Activated CD4-positive, alpha-beta T cell treated with anti-CD3 and anti-CD28 coated beads, Interleukin-2, amount 10 ng/mL, durations not matched to agents 7 days and 5 days (primary cell): ENCODE results near the gene HABP2. TPM values are rescaled to one million over a fixed set of nuclear protein-coding genes. Genes with fewer than 3 reads are reported as not detected.

Experiments used
- CTCF ChIA-PET: fragments of 350-600 bp; sonication (Branson Sonifier 250); formaldehyde crosslinking; loops from one replicate; lab custom pipeline; 2021; ENCODE audit warnings: antibody characterized with exemption; lab: Charles Lee
- POLR2A ChIA-PET: fragments of 350-600 bp; sonication (Branson Sonifier 250); formaldehyde crosslinking; loops from one replicate; lab custom pipeline; 2021; ENCODE audit warnings: antibody characterized with exemption; lab: Charles Lee
- DNase-seq: peaks from one replicate; pipeline ENCODE4 v3.0.0-alpha.2; 2020
- H3K27ac Mint-ChIP-seq: one replicate; pipeline ENCODE4 v1.8.0; 2021; ENCODE audit warnings: mild to moderate bottlenecking, moderate library complexity, mixed read lengths
- H3K27me3 Mint-ChIP-seq: one replicate; pipeline ENCODE4 v1.8.0; 2021; ENCODE audit warnings: mixed read lengths
- H3K36me3 Mint-ChIP-seq: one replicate; pipeline ENCODE4 v1.8.0; 2021; ENCODE audit warnings: low read depth, mixed read lengths
- H3K4me1 Mint-ChIP-seq: one replicate; pipeline ENCODE4 v1.8.0; 2021; ENCODE audit warnings: mixed read lengths
- H3K4me3 Mint-ChIP-seq: one replicate; pipeline ENCODE4 v1.8.0; 2021; ENCODE audit warnings: mild to moderate bottlenecking, moderate library complexity, mixed read lengths
- H3K9me3 Mint-ChIP-seq: one replicate; pipeline ENCODE4 v1.8.0; 2021; ENCODE audit warnings: mixed read lengths
- total RNA-seq, 2 experiments: library from RNA; stranded (reverse); gene quantifications; one replicate each; pipeline ENCODE4 v1.2.3, GENCODE V29; 2021

HABP2 gene
- total RNA-seq, 2 experiments from 2014 or later, result not detected

DNA sequence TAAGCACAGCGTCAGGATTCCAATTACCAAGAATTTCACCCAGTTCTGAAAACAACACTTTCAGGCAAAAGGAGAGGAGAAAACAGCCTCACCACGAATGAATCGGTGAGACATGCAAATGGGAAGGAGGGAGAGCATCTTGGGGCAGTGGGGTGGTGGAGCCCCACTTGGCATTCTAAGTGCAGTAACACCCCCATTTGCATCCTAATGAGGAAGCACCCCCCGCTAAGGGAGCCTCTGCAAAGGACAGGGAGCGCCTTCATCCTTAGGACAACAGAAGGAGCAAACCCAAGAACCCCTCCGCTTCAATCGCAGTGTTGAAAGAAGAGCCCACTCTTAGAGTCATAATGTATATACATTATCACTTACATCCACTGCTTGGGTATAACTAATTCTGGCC is 64.2 kb downstream of the HABP2 start:
- Mint-ChIP-seq H3K4me3 (no peak overlapping the region), H3K36me3 (no peaks in the 10 kb centered on the region), H3K27me3 (peaks cover 30% of the 10 kb centered on the region), H3K4me1 (no peaks in the 10 kb centered on the region), H3K27ac (no peak overlapping the region), H3K9me3 (no peaks in the 10 kb centered on the region)
- DNase-seq, result no peak
- CTCF ChIA-PET, result no interaction called here
- POLR2A ChIA-PET, result no interaction called here

GRCh38 chr10:113618338-113618737 is 65.5 kb downstream of the HABP2 start:
- CTCF ChIA-PET, result no interaction called here
- Mint-ChIP-seq H3K27me3 (peaks cover 37% of the 10 kb centered on the region), H3K9me3 (no peaks in the 10 kb centered on the region)

DNA sequence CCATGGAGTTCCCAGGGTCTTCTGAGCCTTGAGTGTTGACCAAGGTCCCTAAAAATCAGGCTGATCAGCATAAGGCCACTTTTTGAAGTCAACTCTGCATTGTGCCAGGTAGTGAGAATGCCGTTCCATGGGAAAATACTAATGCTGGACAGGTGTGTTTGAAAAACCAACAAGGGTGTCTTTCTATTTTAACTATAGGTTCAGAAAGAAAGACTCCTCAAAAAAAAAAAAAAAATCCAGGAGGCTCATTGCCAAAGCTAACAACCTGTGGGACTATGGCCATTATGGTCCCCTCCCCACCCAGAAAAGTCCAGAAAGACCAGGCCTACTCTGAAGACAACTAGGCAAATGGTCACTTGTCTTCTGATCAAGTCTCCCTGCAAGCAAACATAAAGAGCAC is 66.5 kb downstream of the HABP2 start:
- ChIA-PET POLR2A (no interaction called here), CTCF (no interaction called here)
- Mint-ChIP-seq H3K4me1 (no peaks in the 10 kb centered on the region), H3K27me3 (peaks cover 37% of the 10 kb centered on the region), H3K36me3 (no peaks in the 10 kb centered on the region), H3K9me3 (no peaks in the 10 kb centered on the region), H3K27ac (no peak overlapping the region), H3K4me3 (no peak overlapping the region)
- DNase-seq, result no peak

More at GRCh38 chr10:113618338-113618737, 65.5 kb downstream of the HABP2 start:
- H3K36me3 Mint-ChIP-seq, result no peaks in the 10 kb centered on the region
- POLR2A ChIA-PET, result no interaction called here
- no peak for DNase-seq
- no peak overlapping the region for H3K27ac Mint-ChIP-seq
- H3K4me3 Mint-ChIP-seq, result no peak overlapping the region
- H3K4me1 Mint-ChIP-seq, result no peaks in the 10 kb centered on the region

DNA sequence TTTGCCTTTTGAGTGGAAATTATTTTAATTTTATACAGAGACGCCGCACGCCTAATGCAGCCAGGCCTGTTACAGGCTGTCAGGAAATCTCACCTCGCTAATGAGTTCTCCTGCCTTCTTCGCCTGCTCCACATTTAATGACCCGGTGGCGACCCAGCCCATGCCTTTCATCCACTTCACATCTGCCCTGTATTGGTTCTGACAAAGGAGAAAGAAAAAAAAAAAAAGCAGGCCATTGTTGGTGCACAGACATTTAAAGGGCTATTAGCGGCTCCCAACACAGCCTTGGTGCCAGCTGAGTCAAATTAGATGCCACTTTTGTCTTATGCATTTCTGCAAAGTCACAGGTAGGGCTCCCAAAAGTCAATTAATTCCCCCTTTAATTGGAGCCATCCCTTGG is 67.7 kb downstream of the HABP2 start:
- no peaks in the 10 kb centered on the region for H3K9me3 Mint-ChIP-seq
- peaks cover 36% of the 10 kb centered on the region for H3K27me3 Mint-ChIP-seq
- no peak overlapping the region for H3K4me3 Mint-ChIP-seq
- no peak overlapping the region for H3K27ac Mint-ChIP-seq
- ChIA-PET POLR2A (no interaction called here), CTCF (interaction anchor here (1.1 kb wide), 1 partner anchor 36 kb away, joined by 3 read pairs; no protein-coding TSS in a partner anchor)
- no peak for DNase-seq
- no peaks in the 10 kb centered on the region for H3K36me3 Mint-ChIP-seq
- H3K4me1 Mint-ChIP-seq, result no peaks in the 10 kb centered on the region

DNA sequence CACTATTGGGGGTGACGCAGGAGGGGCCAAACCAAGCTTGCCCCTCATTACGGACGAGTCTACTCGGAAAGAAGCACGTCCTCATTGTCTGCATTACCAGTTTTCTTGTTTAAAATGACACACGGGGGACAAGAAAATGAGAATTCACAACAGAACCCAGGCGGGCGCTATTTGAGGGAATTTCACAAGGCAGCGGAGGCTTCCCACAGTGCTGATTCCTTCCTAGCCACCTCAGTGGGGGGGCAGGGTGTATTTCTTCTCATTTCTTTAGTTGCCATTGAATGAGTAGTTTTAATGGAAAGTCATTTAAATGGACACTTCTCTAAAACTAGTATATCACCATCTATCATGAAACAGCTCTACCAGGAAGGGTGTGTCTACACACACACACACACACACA is 68.1 kb downstream of the HABP2 start:
- POLR2A ChIA-PET, result no interaction called here
- DNase-seq, result no peak
- CTCF ChIA-PET, result interaction anchor here (1.1 kb wide), 1 partner anchor 36 kb away, joined by 3 read pairs; no protein-coding TSS in a partner anchor
- Mint-ChIP-seq H3K27ac (no peak overlapping the region), H3K4me3 (no peak overlapping the region), H3K27me3 (peaks cover 32% of the 10 kb centered on the region), H3K4me1 (no peaks in the 10 kb centered on the region), H3K36me3 (no peaks in the 10 kb centered on the region), H3K9me3 (no peaks in the 10 kb centered on the region)

DNA sequence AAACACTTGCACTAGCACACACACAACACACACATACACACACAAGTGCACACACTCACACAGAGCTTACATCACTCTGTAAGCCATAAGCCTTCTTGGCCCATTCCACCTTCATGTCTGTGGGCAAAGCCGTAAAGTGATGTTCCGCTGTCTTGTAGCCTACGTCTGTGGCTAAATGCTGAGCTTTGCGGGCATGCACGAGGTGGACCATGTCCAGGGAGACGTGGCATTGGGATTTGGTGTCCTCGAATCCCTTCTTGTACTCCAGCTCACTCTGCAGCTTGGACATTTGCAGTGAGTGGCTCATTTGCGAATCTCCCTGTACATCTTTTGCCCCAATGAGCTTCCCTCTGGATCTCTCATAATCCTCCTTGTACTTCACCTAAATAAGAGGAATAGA is 68.9 kb downstream of the HABP2 start:
- Mint-ChIP-seq H3K4me1 (no peaks in the 10 kb centered on the region), H3K4me3 (no peak overlapping the region), H3K27me3 (peaks cover 25% of the 10 kb centered on the region), H3K27ac (no peak overlapping the region), H3K9me3 (no peaks in the 10 kb centered on the region), H3K36me3 (no peaks in the 10 kb centered on the region)
- ChIA-PET CTCF (no interaction called here), POLR2A (no interaction called here)
- DNase-seq, result no peak

- H3K9me3 Mint-ChIP-seq, result no peaks in the 10 kb centered on the region
- POLR2A ChIA-PET, result no interaction called here
These were observed 70.0 kb downstream of the HABP2 start for GRCh38 chr10:113622831-113623230.

DNA sequence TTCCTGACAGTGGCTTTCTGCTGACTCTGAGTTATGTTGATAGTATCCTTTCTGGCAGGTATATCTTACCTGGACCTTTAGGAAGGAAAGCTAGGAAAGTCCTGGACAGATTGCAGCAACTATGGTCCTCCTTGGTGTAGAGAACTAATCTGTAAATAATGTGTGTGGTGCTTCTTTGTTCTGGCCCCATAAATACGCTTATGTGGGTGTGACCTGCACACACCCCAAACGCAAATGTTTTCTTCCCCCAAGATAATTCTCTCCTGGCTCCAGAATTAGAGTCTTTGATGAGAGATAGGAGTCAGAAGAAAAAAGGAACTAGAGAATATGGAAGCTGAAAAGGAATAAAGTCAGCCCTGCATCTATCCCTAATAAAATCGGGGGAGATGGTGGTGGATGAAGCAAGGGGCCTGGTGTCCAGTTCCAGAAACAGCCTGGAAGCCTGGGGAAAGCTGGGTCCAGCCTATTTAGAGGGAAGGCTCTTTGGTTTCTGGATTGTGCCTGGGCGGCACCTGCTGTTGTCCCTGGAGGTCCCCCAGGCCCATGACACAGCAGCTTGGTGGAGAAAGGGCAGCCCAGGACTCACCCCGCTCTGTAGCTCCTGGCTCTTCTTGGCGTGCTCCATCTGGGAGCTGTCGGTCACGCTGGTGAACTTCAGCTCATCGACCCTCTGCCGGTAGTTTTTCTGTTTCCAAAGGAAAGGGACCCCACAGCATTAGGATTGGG is 72.8 kb downstream of the HABP2 start:
- ChIA-PET POLR2A (no interaction called here), CTCF (no interaction called here)
- H3K9me3 Mint-ChIP-seq, result no peaks in the 10 kb centered on the region
- H3K4me3 Mint-ChIP-seq, result no peak overlapping the region
- no peaks in the 10 kb centered on the region for H3K36me3 Mint-ChIP-seq
- no peaks in the 10 kb centered on the region for H3K4me1 Mint-ChIP-seq
- no peak for DNase-seq
- H3K27ac Mint-ChIP-seq, result no peak overlapping the region
- H3K27me3 Mint-ChIP-seq, result peaks cover 17% of the 10 kb centered on the region

More at GRCh38 chr10:113622831-113623230, 70.0 kb downstream of the HABP2 start:
- Mint-ChIP-seq H3K4me3 (no peak overlapping the region), H3K36me3 (no peaks in the 10 kb centered on the region), H3K27ac (no peak overlapping the region), H3K4me1 (no peaks in the 10 kb centered on the region), H3K27me3 (peaks cover 19% of the 10 kb centered on the region)
- CTCF ChIA-PET, result no interaction called here
- no peak for DNase-seq

DNA sequence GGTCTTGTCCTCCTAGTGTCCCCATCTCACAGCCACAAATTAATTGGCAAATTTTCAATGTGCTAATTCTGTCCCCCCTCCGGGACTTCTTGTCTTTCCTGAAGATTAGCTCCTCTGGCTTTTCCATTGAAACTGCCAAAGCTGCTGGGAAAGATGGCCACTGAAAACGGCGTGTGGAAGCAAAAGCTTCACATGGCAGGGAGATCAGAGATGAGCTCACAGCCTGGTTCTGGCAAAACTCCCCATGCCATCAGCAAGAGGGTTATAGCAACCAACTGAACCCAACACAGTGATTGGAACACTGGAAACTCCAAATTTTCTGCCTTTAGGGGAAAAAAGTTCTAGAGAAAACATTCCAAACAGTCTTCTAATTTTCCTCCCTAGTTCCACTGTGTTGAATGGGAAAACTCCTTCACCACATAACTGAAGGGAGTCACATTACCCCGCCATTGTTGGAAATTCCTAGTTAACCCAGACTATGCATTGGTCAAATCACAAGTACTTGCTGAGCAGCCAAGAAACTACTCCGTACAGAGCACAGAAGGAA is 74.0 kb downstream of the HABP2 start:
- H3K36me3 Mint-ChIP-seq, result no peaks in the 10 kb centered on the region
- POLR2A ChIA-PET, result no interaction called here
- no peaks in the 10 kb centered on the region for H3K9me3 Mint-ChIP-seq
- H3K27me3 Mint-ChIP-seq, result peaks cover 17% of the 10 kb centered on the region
- no peak for DNase-seq
- no peak overlapping the region for H3K4me3 Mint-ChIP-seq
- H3K27ac Mint-ChIP-seq, result no peak overlapping the region
- H3K4me1 Mint-ChIP-seq, result no peaks in the 10 kb centered on the region
- CTCF ChIA-PET, result no interaction called here

DNA sequence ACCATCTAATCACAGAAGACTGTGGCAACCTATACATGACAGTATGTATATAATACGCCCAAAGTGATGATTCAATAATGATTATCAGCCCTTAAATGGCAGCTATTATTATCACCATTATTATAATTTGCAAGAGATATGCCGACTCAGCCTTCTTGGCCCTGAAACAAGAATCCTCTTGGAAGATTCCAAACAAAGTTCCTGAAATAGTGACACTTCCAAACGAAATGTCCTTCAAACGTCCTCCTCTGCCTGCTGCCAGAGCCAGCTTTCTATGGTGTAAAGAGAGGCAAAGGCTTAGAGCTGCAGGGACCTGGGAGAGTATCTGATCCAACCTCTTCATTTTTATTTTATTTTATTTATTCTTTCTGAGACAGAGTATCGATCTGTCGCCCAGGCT is 75.0 kb downstream of the HABP2 start:
- no peak for DNase-seq
- CTCF ChIA-PET, result interaction anchor here (0.5 kb wide), 1 partner anchor 878 kb away, joined by 3 read pairs; no protein-coding TSS in a partner anchor
- POLR2A ChIA-PET, result no interaction called here
- Mint-ChIP-seq H3K4me3 (no peak overlapping the region), H3K4me1 (no peaks in the 10 kb centered on the region), H3K36me3 (no peaks in the 10 kb centered on the region), H3K27me3 (peaks cover 15% of the 10 kb centered on the region), H3K27ac (no peak overlapping the region), H3K9me3 (no peaks in the 10 kb centered on the region)

DNA sequence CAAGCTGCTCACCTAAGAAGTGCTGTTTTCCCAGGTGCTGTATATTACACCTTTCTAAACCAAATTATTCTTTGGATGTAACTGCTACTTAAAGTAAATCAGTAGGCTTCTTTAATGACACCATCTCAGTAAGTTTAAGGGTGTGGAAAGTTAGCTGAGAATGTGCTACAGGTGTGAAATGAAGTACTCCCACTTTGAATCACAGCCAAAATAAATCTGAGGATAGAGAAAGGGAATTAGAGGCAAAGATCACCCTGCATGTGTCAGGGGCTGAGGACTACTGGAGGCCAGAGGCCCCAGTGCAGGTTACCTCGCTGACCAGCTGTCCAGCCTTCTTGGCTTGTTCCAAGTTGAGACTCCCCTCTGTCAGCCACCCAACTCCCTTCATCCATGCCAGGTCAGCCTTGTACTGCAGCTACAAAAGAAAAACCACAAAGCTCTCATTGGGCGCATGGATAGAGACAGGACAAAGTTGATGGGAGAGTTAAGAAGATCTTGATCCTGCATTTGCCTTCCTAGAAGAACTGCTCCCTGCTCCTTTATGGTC is 75.8 kb downstream of the HABP2 start:
- Mint-ChIP-seq H3K27ac (no peak overlapping the region), H3K9me3 (no peaks in the 10 kb centered on the region), H3K4me3 (no peak overlapping the region), H3K27me3 (peaks cover 14% of the 10 kb centered on the region), H3K36me3 (no peaks in the 10 kb centered on the region), H3K4me1 (no peaks in the 10 kb centered on the region)
- ChIA-PET POLR2A (no interaction called here), CTCF (no interaction called here)
- DNase-seq, result no peak

GRCh38 chr10:113630929-113631533 is 78.2 kb downstream of the HABP2 start:
- Mint-ChIP-seq H3K4me1 (no peaks in the 10 kb centered on the region), H3K4me3 (no peak overlapping the region), H3K36me3 (no peaks in the 10 kb centered on the region), H3K27ac (no peak overlapping the region), H3K27me3 (peaks cover 8% of the 10 kb centered on the region), H3K9me3 (no peaks in the 10 kb centered on the region)
- ChIA-PET CTCF (no interaction called here), POLR2A (no interaction called here)
- no peak for DNase-seq

- Mint-ChIP-seq H3K9me3 (no peaks in the 10 kb centered on the region), H3K27me3 (peaks cover 8% of the 10 kb centered on the region), H3K4me3 (no peak overlapping the region), H3K27ac (no peak overlapping the region), H3K36me3 (no peaks in the 10 kb centered on the region), H3K4me1 (no peaks in the 10 kb centered on the region)
- no peak for DNase-seq
- ChIA-PET CTCF (no interaction called here), POLR2A (no interaction called here)
These were observed 79.0 kb downstream of the HABP2 start for GRCh38 chr10:113631684-113632367.
